NCI-H2107 treated with DMSO at 0.1 percent for 48 hours (cell line): ENCODE results near the gene MAL.
A peak's percentile ranks its signal among the peaks of the same experiment; 100 is the strongest.

Experiments
- DNase-seq: peaks from one replicate; lab custom pipeline; 2025; ENCODE audit not compliant: unreplicated experiment; lab: John Stamatoyannopoulos, UW

Gene MAL

DNA sequence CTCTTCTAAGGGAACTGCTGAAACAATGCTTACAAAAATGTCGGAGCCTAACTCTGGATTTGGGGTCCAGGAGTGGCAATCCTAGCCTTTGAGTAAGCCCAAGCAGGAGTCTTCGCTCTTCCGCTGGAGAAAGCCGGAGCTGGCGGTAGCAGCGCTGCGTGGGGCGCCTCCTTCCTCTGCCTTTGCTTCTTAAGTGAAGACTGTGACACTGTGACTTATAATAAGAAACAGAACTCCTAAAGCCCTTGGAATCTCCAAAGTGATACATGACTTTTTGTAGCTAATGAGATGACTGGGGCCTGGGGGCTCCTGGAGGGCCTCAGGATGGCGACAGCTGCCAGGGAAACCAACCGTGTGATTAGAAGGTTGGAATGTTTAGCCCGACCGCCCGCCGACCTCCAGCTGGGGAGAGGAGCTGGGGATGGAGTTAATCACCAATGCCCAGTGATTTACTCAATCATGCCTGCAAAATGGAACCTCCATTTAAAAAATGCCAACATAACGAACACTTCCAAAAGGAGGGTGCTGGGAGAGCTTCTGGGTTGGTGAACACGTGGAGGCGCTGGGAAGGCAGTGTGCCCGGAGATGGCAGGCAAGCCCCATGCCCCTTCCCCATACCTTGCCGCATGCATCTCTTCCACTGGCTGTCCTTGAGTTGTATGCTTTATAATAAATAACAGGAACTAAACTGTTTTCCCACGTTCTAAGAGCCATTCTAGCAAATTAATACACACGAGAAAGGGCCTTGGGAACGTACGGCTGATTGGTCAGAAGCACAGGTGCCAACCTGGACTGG is 29.0 kb upstream of the MAL start:
- DNase-seq = no peak

DNA sequence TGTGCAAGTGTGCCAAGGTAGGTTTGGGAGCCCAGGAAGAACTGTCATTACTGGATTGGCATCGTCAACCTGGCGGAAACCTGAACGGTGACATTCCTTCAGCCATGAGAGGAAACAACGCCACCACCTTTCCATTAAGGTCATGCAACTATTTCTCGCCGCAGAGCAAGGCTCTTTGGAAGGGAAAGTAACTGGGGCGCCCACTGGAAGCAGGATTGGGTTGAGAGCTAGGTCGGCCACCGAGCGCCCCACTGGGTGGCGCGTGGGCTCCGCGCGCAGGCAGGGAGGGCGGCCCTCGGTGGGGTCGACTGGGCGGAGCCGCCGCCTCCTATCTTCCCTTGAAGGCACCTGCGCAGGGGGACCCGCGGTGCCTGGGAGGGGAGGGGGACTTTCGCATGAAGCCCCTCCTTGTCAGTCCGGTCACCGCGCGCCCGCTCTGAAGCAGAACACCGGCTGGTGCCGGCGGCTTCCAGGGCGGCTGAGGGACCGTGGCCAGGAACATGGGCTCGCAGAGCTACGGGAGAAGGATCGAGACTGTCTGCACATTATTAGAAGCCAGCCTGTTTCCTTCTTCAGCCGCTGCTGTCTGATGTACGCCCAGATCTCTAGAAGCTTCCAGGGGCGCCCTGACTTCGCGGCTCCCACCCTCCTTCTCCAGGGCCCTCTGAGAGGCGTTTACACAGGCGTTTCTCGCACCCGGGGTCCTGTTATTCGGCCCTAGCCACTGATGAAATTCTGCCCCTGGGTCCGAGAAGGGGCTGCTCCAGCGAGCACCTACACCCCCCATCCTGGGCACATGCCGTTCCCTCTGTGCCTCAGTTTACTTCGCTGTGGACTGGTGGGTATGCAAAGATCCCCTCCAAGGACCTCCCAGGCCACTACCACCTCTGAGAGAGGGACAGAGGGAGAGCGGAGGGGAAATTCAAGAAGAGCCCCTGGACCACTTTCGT is 27.3 kb upstream of the MAL start:
- DNase-seq = no peak

DNA sequence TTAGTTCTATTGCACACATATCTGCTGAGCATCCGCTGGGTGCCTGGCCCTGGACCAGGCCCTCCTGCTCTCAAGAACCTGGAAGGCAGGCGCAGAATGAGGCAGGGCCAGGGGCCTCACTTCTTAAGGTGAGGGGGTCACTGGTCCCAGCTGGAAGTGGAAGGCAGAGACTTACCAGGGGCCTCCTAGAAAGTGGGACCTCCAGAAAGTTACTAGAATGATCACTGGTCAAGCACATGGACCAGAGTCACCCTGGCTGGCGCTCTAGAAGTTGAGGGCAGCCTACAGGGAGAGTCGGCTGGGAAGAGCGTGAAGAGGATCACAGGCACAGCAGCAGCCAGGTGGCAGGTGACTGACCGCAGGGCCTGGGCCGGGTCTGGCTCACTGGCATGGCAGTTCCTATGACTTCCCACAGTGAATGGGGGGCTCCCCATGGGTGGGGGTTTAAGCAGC is 26.1 kb upstream of the MAL start:
- DNase-seq = no peak

GRCh38 chr2:95001051-95001562 is 24.4 kb upstream of the MAL start:
- no peak for DNase-seq

DNA sequence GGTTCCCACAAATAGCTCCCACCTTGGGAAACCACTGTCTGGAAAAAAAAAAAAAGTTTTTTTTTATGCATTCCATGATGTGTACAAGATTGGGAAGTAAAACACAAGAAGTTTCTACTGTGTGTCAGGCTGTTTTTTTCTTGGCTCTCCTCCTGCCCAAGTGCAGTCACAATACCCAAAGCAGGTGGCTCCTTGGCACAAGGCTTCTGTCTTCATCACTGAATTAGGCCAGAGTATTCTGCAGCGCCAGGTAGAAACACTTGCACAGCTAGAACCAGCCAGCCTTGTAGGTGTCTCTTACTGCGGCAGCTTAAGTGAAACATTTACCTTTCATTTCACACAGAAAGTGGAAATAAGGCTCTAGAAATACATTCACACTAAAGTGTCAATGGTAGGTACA is 23.8 kb upstream of the MAL start:
- no peak for DNase-seq

- DNase-seq = no peak
Measured at GRCh38 chr2:95002498-95002897, 23.0 kb upstream of the MAL start.

DNA sequence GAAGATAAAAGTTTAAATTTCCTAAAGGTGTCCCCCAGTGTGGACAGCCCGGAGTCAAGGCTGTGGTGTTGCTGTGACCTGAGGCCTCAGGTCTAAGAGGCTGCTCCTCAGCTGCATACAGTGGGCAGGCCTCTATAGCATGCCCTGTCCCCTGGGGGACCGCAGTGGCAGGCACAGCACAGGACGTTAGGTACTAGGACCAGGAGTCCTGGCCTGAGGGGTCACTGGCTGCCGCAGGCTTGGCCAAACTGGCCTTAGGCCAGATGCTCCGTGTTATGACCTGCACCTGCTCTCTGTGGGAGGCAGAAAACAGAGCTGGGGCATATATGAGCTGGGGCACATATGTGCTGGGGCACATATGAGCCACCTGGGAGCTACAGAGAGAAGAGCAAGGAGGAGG is 21.2 kb upstream of the MAL start:
- DNase-seq = no peak

- no peak for DNase-seq
Measured at GRCh38 chr2:95004711-95005110, 20.8 kb upstream of the MAL start.

GRCh38 chr2:95005726-95006125 is 19.8 kb upstream of the MAL start:
- no peak for DNase-seq

DNA sequence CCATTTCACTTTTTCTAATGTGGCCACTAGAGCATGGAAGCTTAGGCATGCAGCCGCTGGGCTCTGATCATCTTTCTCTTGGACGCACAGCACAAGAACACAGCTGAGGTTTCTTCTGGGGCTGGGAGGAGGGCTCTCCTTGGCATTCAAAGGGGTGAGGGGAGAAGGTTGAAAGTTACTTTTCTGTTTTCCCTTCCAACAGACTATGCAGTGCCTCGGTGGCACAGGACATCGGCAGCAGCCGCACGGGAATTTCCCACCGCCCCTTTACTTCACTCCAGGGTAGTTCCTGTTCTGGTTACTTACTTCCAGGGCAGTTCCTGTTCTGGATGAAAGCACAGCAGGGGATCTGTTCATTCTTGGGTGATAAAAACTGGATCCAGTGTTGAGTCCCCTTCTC is 18.9 kb upstream of the MAL start:
- no peak for DNase-seq

GRCh38 chr2:95007031-95007609 is 18.4 kb upstream of the MAL start:
- DNase-seq = no peak

DNA sequence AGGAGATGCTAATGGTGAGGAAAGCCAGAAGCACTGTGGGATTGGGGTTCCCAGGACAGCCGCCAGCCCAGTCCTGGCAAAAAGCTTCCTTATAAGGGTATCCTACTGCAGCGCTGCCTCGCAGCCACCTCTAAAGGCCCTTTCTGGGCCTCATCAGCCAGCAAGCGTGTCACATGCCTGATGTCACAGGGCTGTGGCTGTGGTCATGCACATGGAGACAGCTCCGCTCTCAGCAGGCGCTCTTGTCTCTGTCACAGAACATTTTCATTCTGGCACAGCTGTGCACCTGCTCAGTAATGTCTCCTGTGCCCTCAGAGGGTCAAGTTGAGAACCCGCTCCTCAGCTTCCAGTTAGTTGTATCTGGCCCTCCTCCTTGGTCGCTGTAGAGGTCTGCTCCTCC is 17.7 kb upstream of the MAL start:
- peak; percentile 5 for DNase-seq

GRCh38 chr2:95008306-95008705 is 17.2 kb upstream of the MAL start:
- no peak for DNase-seq

GRCh38 chr2:95008996-95009395 is 16.5 kb upstream of the MAL start:
- no peak for DNase-seq

DNA sequence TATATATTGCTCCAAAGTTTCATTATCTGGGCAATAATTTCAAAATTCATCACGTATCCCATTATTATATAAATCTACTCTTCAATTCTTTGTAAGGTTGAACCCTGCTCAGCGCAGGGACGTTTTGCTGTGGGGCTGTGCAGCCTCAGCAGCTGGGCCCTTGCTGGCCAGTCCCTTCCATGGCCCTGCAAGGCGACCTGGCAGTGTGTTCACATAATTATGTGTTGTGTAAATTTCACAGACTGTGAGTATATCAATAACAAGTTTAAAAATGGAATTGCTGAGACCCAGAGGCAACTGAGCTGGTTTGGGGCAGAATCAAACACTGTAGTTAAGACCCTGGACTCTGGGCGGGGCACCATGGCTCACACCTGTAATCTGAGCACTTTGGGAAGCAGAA is 16.1 kb upstream of the MAL start:
- no peak for DNase-seq

GRCh38 chr2:95010126-95010525 is 15.4 kb upstream of the MAL start:
- no peak for DNase-seq

DNA sequence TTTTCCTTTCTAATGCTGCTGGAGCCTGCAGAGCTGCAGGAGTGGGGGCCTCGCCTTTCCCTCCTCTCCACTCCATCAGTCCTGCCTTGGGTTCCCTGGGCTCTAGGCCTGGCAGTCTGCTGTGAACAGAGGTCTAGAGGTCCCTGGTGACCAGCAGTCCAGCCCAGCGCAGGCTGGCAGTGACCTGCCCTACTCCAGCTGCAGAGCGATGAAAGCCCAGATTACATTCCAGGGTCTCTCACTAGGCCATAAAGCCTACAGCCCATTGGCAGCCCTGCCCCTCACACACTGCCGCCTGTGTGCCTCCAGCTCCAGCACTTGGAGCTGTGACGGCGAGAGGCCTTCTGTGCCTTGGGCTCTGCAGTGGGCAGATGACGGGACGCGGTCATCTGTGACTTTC is 14.8 kb upstream of the MAL start:
- DNase-seq = no peak

DNA sequence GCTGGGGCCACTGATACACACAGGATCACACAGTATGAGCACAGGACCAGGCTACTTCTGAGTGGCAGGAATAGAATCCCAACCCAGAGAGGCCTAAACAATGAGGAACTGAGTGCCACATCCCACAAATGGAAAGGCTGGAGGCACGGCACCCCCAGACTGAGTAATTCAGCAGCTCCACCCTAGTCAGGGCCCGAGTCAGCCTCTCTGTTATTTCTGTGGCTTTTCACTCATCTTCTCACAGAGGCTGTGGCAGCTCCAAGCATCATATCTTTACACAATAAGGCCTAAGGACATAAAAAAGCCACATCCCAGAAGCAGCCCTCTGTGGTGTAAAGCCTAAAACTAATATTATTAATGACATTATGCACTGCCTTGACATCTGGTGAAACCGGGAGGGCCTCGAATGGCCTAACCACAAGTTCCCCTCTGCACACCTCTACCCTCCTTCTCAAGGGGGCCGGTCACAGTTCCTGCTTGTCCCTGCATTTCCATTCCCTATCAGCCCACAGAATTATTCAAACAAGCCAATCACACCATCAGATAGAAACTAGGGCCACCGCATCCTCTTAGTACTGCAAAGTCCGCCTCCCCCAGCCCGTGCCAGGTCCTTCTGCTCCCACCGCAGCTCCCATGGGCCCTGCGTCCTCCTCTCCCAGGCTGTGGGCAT is 12.5 kb upstream of the MAL start:
- DNase-seq = no peak

DNA sequence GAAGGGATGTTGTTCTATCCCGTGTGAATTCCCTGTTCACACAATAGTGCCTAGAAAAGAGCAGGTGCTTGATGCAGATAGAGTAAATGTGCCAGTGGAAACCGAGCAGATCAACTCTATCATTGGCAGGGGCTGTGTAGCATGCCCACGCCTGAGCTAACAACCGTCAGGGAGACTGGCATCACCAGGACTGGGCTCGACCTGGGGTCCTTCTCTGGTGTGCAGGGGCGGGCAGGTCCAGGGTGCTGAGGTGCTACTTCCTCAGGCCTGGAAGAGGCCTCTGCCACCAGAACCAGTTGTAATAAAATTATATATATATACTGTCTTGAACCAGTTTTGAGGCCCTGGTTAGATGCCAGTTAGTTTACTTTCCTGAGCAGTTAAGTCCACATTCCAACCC is 11.8 kb upstream of the MAL start:
- DNase-seq = no peak

- DNase-seq = no peak
Measured at GRCh38 chr2:95014126-95014708, 11.3 kb upstream of the MAL start.
